WTC11 (cell line): Measurements from ENCODE around the gene MAST4. TPM values are rescaled to one million over a fixed set of nuclear protein-coding genes. Genes with fewer than 3 reads are reported as not detected.

Source experiments
- ATAC-seq: fragments of 200-7000 bp; cut with Tn5 transposase; 2 replicates; pipeline ENCODE4 v1.10.0; 2021; ENCODE audit warnings: mild to moderate bottlenecking, moderate library complexity
- CTCF ChIA-PET: fragments of 300-600 bp; sonication (Branson Sonifier 250); formaldehyde crosslinking; loops from one replicate; lab custom pipeline; 2021; ENCODE audit warnings: antibody characterized with exemption; lab: Charles Lee
- POLR2A ChIA-PET: fragments of 350-600 bp; sonication (Branson Sonifier 250); formaldehyde crosslinking; loops from one replicate; lab custom pipeline; 2021; ENCODE audit warnings: antibody characterized with exemption; lab: Charles Lee
- DNase-seq: peaks from one replicate; pipeline ENCODE4 v3.0.0; 2021; ENCODE audit warnings: low spot score
- H3K27ac Mint-ChIP-seq: 2 replicates; pipeline ENCODE4 v1.8.0; 2021; ENCODE audit warnings: mixed read lengths
- H3K27me3 Mint-ChIP-seq: 2 replicates; pipeline ENCODE4 v1.8.0; 2021; ENCODE audit warnings: low read depth, mild to moderate bottlenecking, moderate library complexity, mixed read lengths
- H3K36me3 Mint-ChIP-seq: 2 replicates; pipeline ENCODE4 v1.8.0; 2021; ENCODE audit warnings: mixed read lengths
- H3K4me1 Mint-ChIP-seq: 2 replicates; pipeline ENCODE4 v1.8.0; 2022; ENCODE audit warnings: mixed read lengths
- H3K4me3 Mint-ChIP-seq: 2 replicates; pipeline ENCODE4 v1.8.0; 2021; ENCODE audit warnings: mild to moderate bottlenecking, moderate library complexity, mixed read lengths
- H3K9me3 Mint-ChIP-seq: 2 replicates; pipeline ENCODE4 v1.8.0; 2021; ENCODE audit warnings: mixed read lengths
- AR ChIP-seq: fragments of 250-450 bp; sonication (Bioruptor Pico); IDR thresholded peaks from 2 replicates; pipeline ENCODE4 v1.9.0; 2021; ENCODE audit warnings: mild to moderate bottlenecking
- ATF6 ChIP-seq: sonication (generic); formaldehyde crosslinking; IDR thresholded peaks from 2 replicates; pipeline ENCODE4 v1.8.1; 2023; ENCODE audit warnings: mild to moderate bottlenecking, missing genetic modification reagents
- ELF4 ChIP-seq: sonication (generic); formaldehyde crosslinking; IDR thresholded peaks from 2 replicates; pipeline ENCODE4 v1.8.1; 2022; ENCODE audit warnings: low read depth, mild to moderate bottlenecking, moderate library complexity, missing genetic modification reagents
- ESRRA ChIP-seq: sonication (generic); formaldehyde crosslinking; IDR thresholded peaks from 2 replicates; pipeline ENCODE4 v1.8.1; 2022; ENCODE audit warnings: mild to moderate bottlenecking, missing genetic modification reagents, borderline replicate concordance
- FOXP4 ChIP-seq: sonication (generic); formaldehyde crosslinking; IDR thresholded peaks from 2 replicates; pipeline ENCODE4 v1.8.0; 2022; ENCODE audit warnings: mild to moderate bottlenecking, missing genetic modification reagents
- NFE2L1 ChIP-seq: sonication (generic); formaldehyde crosslinking; IDR thresholded peaks from 2 replicates; pipeline ENCODE4 v1.8.1; 2023; ENCODE audit warnings: missing genetic modification reagents
- NR2C2 ChIP-seq: sonication (generic); formaldehyde crosslinking; IDR thresholded peaks from 2 replicates; pipeline ENCODE4 v1.8.0; 2022; ENCODE audit warnings: mild to moderate bottlenecking, missing genetic modification reagents
- PREB ChIP-seq: sonication (generic); formaldehyde crosslinking; IDR thresholded peaks from 2 replicates; pipeline ENCODE4 v1.8.1; 2022; ENCODE audit warnings: mild to moderate bottlenecking, missing genetic modification reagents, moderate library complexity, borderline replicate concordance
- SMAD4 ChIP-seq: sonication (generic); formaldehyde crosslinking; IDR thresholded peaks from 2 replicates; pipeline ENCODE4 v1.8.0; 2022; ENCODE audit warnings: mild to moderate bottlenecking, missing genetic modification reagents
- USF1 ChIP-seq: sonication (generic); formaldehyde crosslinking; IDR thresholded peaks from 2 replicates; pipeline ENCODE4 v1.8.0; 2022; ENCODE audit warnings: mild to moderate bottlenecking, missing genetic modification reagents
- ZNF121 ChIP-seq: sonication (generic); formaldehyde crosslinking; IDR thresholded peaks from 2 replicates; pipeline ENCODE4 v1.8.0; 2023; ENCODE audit warnings: missing genetic modification reagents
- ZNF232 ChIP-seq: sonication (generic); formaldehyde crosslinking; IDR thresholded peaks from 2 replicates; pipeline ENCODE4 v1.8.0; 2022; ENCODE audit warnings: mild to moderate bottlenecking, missing genetic modification reagents
- ZNF396 ChIP-seq: fragments of 250-450 bp; sonication (Bioruptor Pico); IDR thresholded peaks from 2 replicates; pipeline ENCODE4 v1.8.0; 2021; ENCODE audit warnings: mild to moderate bottlenecking, moderate library complexity, borderline replicate concordance
- ZNF532 ChIP-seq: fragments of 250-450 bp; sonication (Bioruptor Pico); IDR thresholded peaks from 2 replicates; pipeline ENCODE4 v1.9.0; 2021; ENCODE audit warnings: mild to moderate bottlenecking, borderline replicate concordance
- ZNF671 ChIP-seq: fragments of 250-450 bp; sonication (Bioruptor Pico); IDR thresholded peaks from 2 replicates; pipeline ENCODE4 v1.8.0; 2021; ENCODE audit warnings: mild to moderate bottlenecking
- total RNA-seq: library from RNA; stranded (reverse); gene quantifications from 3 replicates; pipeline ENCODE4 v1.2.3, GENCODE V29; 2021

MAST4 gene
- total RNA-seq, 1 experiment from 2014 or later = 8.0 TPM

- TF ChIP-seq FOXP4 (CRISPR knock-in tag) (no peak), AR (no peak), NFE2L1 (CRISPR knock-in tag) (no peak), ELF4 (CRISPR knock-in tag) (no peak), ZNF121 (CRISPR knock-in tag) (no peak), ESRRA (no peak), ZNF232 (CRISPR knock-in tag) (no peak), SMAD4 (CRISPR knock-in tag) (no peak)
- TF ChIP-seq, all 79 proteins: peak for 0
Measured at GRCh38 chr5:66867618-66868322, 271.6 kb downstream of the MAST4 start (continued).

GRCh38 chr5:66869347-66869746 is 273.2 kb downstream of the MAST4 start:
- ChIA-PET POLR2A (no interaction called here), CTCF (no interaction called here)
- no peak overlapping the region for H3K27ac Mint-ChIP-seq
- no peaks in the 10 kb centered on the region for H3K36me3 Mint-ChIP-seq
- no peak for ATAC-seq
- H3K9me3 Mint-ChIP-seq = no peaks in the 10 kb centered on the region
- peaks cover 17% of the 10 kb centered on the region for H3K4me1 Mint-ChIP-seq
- TF ChIP-seq NR2C2 (CRISPR knock-in tag) = no peak
- no peak for TF ChIP-seq ATF6
- TF ChIP-seq USF1 = no peak
- TF ChIP-seq PREB = no peak
- TF ChIP-seq ZNF671 (CRISPR knock-in tag) = no peak
- TF ChIP-seq ZNF396 (CRISPR knock-in tag) = no peak
- no peak for TF ChIP-seq ZNF532 (CRISPR knock-in tag)
- no peak overlapping the region for H3K4me3 Mint-ChIP-seq
- DNase-seq = no peak
- H3K27me3 Mint-ChIP-seq = no peaks in the 10 kb centered on the region; the same call in 1 of the 2 replicates
